Measurements from ENCODE around the gene CISTR.
A peak's percentile ranks its signal among the peaks of the same experiment; 100 is the strongest.
"Not testable (repeated sequence)": the region's sequence is repeated elsewhere in the genome, so short reads cannot be mapped to it uniquely, and the experiment has no call there.

Gene CISTR

DNA sequence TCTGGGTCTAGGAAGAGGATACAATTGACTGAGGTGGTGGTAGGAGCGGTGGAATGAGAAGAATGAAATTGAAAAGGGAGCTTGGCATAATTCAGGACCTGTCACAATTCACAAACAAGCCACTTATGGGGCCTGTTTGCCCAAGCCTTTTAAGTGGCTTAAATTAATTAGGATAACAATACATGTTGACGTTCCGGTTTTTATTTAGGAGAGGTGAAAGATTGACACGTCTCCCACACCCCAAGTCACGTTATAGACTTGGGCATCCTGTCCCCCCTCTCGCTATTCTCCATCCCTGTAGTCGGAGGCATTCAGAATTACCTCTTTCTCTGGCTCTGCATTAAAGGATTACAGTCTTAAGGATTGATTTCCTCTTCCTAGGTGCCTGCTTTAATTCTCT, 23.6 kb downstream of the CISTR start:
- peaks cover 4% of the 10 kb centered on the region; the same call in 1 of the 2 replicates for H3K27me3 ChIP-seq (ENCODE audit: insufficient read depth, low read length)
- peaks cover 9% of the 10 kb centered on the region; the same call in 1 of the 2 replicates for H3K4me1 ChIP-seq (ENCODE audit: insufficient read depth, low read length)
- H3K36me3 ChIP-seq (ENCODE audit: insufficient read depth, low read depth, low read length) = no peaks in the 10 kb centered on the region
- peak overlapping the region; percentile 96 for H3K4me3 ChIP-seq (ENCODE audit: low read length)
- no peaks in the 10 kb centered on the region for H3K9me3 ChIP-seq (ENCODE audit: insufficient read depth, low read depth, low read length)
- peak overlapping the region; percentile 77; the same call in 1 of the 2 replicates for H3K9ac ChIP-seq (ENCODE audit: low read depth, low read length)
- no peak overlapping the region for H3K27ac ChIP-seq (ENCODE audit: low read length)

GRCh38 chr12:53727310-53728041, 24.3 kb downstream of the CISTR start, which contains the start of gene CALCOCO1:
CALCOCO1 (minus strand) TSS chr12:53727452; CDS start chr12:53725242, 2,210 bp downstream.
- no peaks in the 10 kb centered on the region for H3K36me3 ChIP-seq (ENCODE audit: insufficient read depth, low read depth, low read length)
- peak within 1 kb of the TSS; percentile 54 for H3K27ac ChIP-seq (ENCODE audit: low read length)
- no peaks in the 10 kb centered on the region for H3K9me3 ChIP-seq (ENCODE audit: insufficient read depth, low read depth, low read length)

GRCh38 chr12:53726946-53727309, 24.9 kb downstream of the CISTR start:
- Histone ChIP-seq H3K27me3 (ENCODE audit: insufficient read depth, low read length) (no peaks in the 10 kb centered on the region), H3K4me3 (ENCODE audit: low read length) (peak overlapping the region; percentile 96), H3K4me1 (ENCODE audit: insufficient read depth, low read length) (peaks cover 9% of the 10 kb centered on the region; the same call in 1 of the 2 replicates), H3K36me3 (ENCODE audit: insufficient read depth, low read depth, low read length) (no peaks in the 10 kb centered on the region), H3K27ac (ENCODE audit: low read length) (no peak overlapping the region), H3K9me3 (ENCODE audit: insufficient read depth, low read depth, low read length) (no peaks in the 10 kb centered on the region), H3K9ac (ENCODE audit: low read depth, low read length) (peak overlapping the region; percentile 72; the same call in 1 of the 2 replicates)

More at GRCh38 chr12:53727310-53728041, 24.3 kb downstream of the CISTR start, which contains the start of gene CALCOCO1:
- Histone ChIP-seq H3K9ac (ENCODE audit: low read depth, low read length) (peak within 1 kb of the TSS; percentile 77; the same call in 1 of the 2 replicates), H3K4me3 (ENCODE audit: low read length) (peak within 1 kb of the TSS; percentile 96), H3K27me3 (ENCODE audit: insufficient read depth, low read length) (no peaks in the 10 kb centered on the region), H3K4me1 (ENCODE audit: insufficient read depth, low read length) (peaks cover 9% of the 10 kb centered on the region; the same call in 1 of the 2 replicates)

DNA sequence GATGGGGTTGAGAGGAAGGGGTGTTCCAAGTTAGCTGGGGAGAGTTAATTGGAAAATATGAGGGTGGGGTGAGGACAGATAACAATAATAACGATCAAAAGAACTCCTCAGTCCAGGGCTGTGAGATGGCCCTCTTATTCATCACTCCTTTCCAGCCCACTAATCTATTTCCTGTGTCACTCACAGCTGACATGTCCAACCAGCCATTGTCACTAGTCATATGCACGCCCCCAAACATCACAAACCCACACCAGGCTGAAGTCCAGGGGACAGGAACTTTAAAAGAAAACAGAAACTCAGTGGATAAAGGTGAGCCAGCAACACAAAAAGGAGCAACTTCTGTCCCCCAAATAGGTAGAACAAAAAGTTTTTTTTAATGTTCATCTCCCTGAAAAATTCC, 25.4 kb downstream of the CISTR start:
- Histone ChIP-seq H3K27me3 (ENCODE audit: insufficient read depth, low read length) (no peaks in the 10 kb centered on the region), H3K36me3 (ENCODE audit: insufficient read depth, low read depth, low read length) (no peaks in the 10 kb centered on the region), H3K9me3 (ENCODE audit: insufficient read depth, low read depth, low read length) (no peaks in the 10 kb centered on the region), H3K4me3 (ENCODE audit: low read length) (peak overlapping the region; percentile 96), H3K9ac (ENCODE audit: low read depth, low read length) (peak overlapping the region; percentile 72; the same call in 1 of the 2 replicates), H3K27ac (ENCODE audit: low read length) (no peak overlapping the region), H3K4me1 (ENCODE audit: insufficient read depth, low read length) (peaks cover 9% of the 10 kb centered on the region; the same call in 1 of the 2 replicates)

- Histone ChIP-seq H3K36me3 (ENCODE audit: insufficient read depth, low read depth, low read length) (no peaks in the 10 kb centered on the region), H3K9ac (ENCODE audit: low read depth, low read length) (no peak overlapping the region), H3K4me3 (ENCODE audit: low read length) (no peak overlapping the region)
Observed at GRCh38 chr12:53725824-53726223, 26.0 kb downstream of the CISTR start.

DNA sequence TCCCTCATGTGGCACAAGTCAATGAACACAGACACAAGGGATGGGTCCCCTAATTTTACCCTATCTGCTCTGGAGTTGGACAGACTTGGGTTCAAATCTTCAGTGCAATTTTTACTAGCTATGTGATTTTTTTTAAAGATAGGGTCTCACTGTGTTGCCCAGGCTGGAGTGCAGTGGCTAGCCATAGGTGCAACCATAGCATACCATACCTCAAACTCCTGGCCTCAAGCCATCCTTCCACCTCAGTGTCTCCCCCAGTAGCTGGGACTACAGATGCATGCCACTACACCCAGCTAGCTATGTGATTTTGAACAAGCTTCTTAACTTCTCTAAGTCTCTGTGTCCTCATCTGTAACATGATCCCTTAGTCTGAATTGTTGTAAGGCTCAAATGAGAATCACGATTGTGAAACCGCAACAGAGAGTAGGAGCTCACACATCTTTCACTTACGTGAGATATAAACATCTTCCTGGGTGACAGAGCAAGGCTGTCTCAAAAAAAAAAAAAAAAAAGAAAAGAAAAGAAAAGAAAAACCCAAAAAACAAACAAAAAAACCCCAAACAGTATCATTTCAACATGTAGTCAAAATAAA, 29.2 kb downstream of the CISTR start:
- Histone ChIP-seq H3K27me3 (ENCODE audit: insufficient read depth, low read length) (no peaks in the 10 kb centered on the region), H3K4me1 (ENCODE audit: insufficient read depth, low read length) (no peaks in the 10 kb centered on the region), H3K27ac (ENCODE audit: low read length) (no peak overlapping the region), H3K9me3 (ENCODE audit: insufficient read depth, low read depth, low read length) (no peaks in the 10 kb centered on the region), H3K4me3 (ENCODE audit: low read length) (no peak overlapping the region), H3K9ac (ENCODE audit: low read depth, low read length) (no peak overlapping the region), H3K36me3 (ENCODE audit: insufficient read depth, low read depth, low read length) (no peaks in the 10 kb centered on the region)

More at GRCh38 chr12:53725824-53726223, 26.0 kb downstream of the CISTR start:
- peaks cover 9% of the 10 kb centered on the region; the same call in 1 of the 2 replicates for H3K4me1 ChIP-seq (ENCODE audit: insufficient read depth, low read length)
- H3K27ac ChIP-seq (ENCODE audit: low read length) = no peak overlapping the region
- H3K9me3 ChIP-seq (ENCODE audit: insufficient read depth, low read depth, low read length) = no peaks in the 10 kb centered on the region
- H3K27me3 ChIP-seq (ENCODE audit: insufficient read depth, low read length) = no peaks in the 10 kb centered on the region

DNA sequence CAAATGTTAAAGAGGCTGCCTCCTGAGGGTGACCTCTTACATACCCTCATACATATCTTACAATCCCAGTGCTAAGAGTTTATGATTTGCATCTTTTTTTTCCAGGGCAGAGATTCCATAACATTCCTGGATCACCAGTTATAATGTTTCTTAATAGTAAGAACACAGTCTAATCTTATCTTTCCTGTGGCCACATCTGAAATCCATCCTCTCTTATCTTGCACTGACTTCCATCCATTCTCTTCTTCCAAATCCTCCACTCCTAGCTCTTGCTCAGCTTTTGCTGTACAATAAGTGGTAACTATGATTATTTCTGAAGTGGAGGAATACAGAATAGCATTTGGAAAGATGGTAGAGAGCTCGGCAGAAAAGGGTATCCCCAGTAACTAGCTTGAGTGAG, 30.8 kb downstream of the CISTR start:
- H3K4me3 ChIP-seq (ENCODE audit: low read length) = no peak overlapping the region
- no peaks in the 10 kb centered on the region for H3K9me3 ChIP-seq (ENCODE audit: insufficient read depth, low read depth, low read length)
- H3K27ac ChIP-seq (ENCODE audit: low read length) = no peak overlapping the region
- H3K36me3 ChIP-seq (ENCODE audit: insufficient read depth, low read depth, low read length) = no peaks in the 10 kb centered on the region
- no peaks in the 10 kb centered on the region for H3K27me3 ChIP-seq (ENCODE audit: insufficient read depth, low read length)
- no peaks in the 10 kb centered on the region for H3K4me1 ChIP-seq (ENCODE audit: insufficient read depth, low read length)
- H3K9ac ChIP-seq (ENCODE audit: low read depth, low read length) = no peak overlapping the region

DNA sequence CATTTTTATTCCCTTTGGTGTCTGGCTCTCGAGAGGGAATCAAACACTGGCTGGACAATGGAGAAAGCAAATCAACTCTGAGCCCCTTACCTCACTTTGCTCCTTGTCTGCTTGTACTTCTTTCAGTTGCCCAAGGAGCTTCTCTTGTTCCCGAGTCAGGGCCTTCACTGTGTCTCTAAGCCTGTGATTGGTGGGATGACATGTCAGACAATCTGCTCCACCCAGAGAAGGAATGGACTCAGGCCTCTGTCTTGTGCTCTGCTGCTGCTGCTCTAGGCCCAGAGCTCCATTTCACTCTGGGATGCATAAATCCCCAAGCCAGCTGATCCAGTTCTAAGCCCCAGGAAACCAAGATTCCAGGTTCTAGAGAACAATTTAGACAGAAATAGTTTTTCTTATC, 32.1 kb downstream of the CISTR start:
- H3K36me3 ChIP-seq (ENCODE audit: insufficient read depth, low read depth, low read length) = no peaks in the 10 kb centered on the region
- no peak overlapping the region for H3K27ac ChIP-seq (ENCODE audit: low read length)
- no peaks in the 10 kb centered on the region for H3K4me1 ChIP-seq (ENCODE audit: insufficient read depth, low read length)
- H3K4me3 ChIP-seq (ENCODE audit: low read length) = no peak overlapping the region
- no peaks in the 10 kb centered on the region for H3K9me3 ChIP-seq (ENCODE audit: insufficient read depth, low read depth, low read length)
- H3K27me3 ChIP-seq (ENCODE audit: insufficient read depth, low read length) = no peaks in the 10 kb centered on the region
- no peak overlapping the region for H3K9ac ChIP-seq (ENCODE audit: low read depth, low read length)

GRCh38 chr12:53718567-53718966, 33.2 kb downstream of the CISTR start:
- not testable (repeated sequence) for H3K36me3 ChIP-seq (ENCODE audit: insufficient read depth, low read depth, low read length); H3K27ac ChIP-seq (ENCODE audit: low read length)

GRCh38 chr12:53717319-53717718, 34.5 kb downstream of the CISTR start:
- H3K27ac ChIP-seq (ENCODE audit: low read length) = no peak overlapping the region
- H3K36me3 ChIP-seq (ENCODE audit: insufficient read depth, low read depth, low read length) = no peaks in the 10 kb centered on the region; the same call in 1 of the 2 replicates
- no peaks in the 10 kb centered on the region for H3K4me1 ChIP-seq (ENCODE audit: insufficient read depth, low read length)
- H3K4me3 ChIP-seq (ENCODE audit: low read length) = no peak overlapping the region
- H3K9me3 ChIP-seq (ENCODE audit: insufficient read depth, low read depth, low read length) = no peaks in the 10 kb centered on the region
- H3K9ac ChIP-seq (ENCODE audit: low read depth, low read length) = no peak overlapping the region
- H3K27me3 ChIP-seq (ENCODE audit: insufficient read depth, low read length) = no peaks in the 10 kb centered on the region

More at GRCh38 chr12:53718567-53718966, 33.2 kb downstream of the CISTR start:
- H3K9ac ChIP-seq (ENCODE audit: low read depth, low read length); H3K4me1 ChIP-seq (ENCODE audit: insufficient read depth, low read length); H3K9me3 ChIP-seq (ENCODE audit: insufficient read depth, low read depth, low read length); H3K4me3 ChIP-seq (ENCODE audit: low read length); H3K27me3 ChIP-seq (ENCODE audit: insufficient read depth, low read length): not testable (repeated sequence)

DNA sequence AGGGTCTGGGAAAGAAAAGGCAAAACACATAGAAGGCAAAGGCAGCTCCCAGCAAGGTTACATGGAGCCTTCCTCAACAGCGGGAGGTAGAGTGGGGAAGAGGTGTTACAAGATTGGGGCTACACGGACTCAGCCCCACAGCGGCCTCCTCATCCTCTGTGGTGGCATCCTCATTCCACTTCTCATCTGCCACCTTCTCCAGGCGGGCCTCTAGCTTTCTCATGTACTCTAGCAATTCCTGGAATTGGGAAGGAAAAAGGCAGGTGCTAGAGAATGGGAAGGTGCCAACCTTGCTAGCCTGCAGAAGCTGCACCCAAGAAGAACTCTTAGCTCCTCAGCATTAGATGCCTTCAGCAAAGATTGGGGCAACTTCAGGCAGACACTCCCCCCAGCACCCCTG, 37.8 kb downstream of the CISTR start:
- Histone ChIP-seq H3K27me3 (ENCODE audit: insufficient read depth, low read length) (peaks cover 18% of the 10 kb centered on the region), H3K27ac (ENCODE audit: low read length) (no peak overlapping the region), H3K9ac (ENCODE audit: low read depth, low read length) (no peak overlapping the region), H3K4me3 (ENCODE audit: low read length) (no peak overlapping the region), H3K9me3 (ENCODE audit: insufficient read depth, low read depth, low read length) (no peaks in the 10 kb centered on the region), H3K36me3 (ENCODE audit: insufficient read depth, low read depth, low read length) (no peaks in the 10 kb centered on the region; the same call in 1 of the 2 replicates), H3K4me1 (ENCODE audit: insufficient read depth, low read length) (no peaks in the 10 kb centered on the region)

DNA sequence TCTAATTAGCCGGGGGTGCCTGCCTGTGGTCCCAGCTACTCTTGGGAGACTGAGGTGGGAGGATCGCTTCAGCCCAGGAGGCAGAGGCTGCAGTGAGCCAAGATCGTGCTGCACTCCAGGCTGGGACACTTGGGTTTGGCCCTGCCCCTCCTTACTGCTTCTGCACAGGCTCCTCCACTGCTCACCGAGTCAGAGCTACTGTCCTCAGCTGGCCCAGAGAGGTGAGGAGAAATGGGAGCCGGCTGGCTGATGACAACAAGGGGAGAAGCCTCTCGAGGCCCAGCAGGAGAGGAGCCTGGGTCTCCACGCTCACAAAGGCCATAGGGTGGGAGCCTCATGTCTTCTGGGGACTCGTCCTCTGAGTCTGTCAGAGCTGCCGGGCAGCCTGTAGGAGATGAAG, 38.3 kb downstream of the CISTR start:
- Histone ChIP-seq H3K9me3 (ENCODE audit: insufficient read depth, low read depth, low read length) (no peaks in the 10 kb centered on the region), H3K9ac (ENCODE audit: low read depth, low read length) (no peak overlapping the region), H3K4me1 (ENCODE audit: insufficient read depth, low read length) (no peaks in the 10 kb centered on the region), H3K36me3 (ENCODE audit: insufficient read depth, low read depth, low read length) (no peaks in the 10 kb centered on the region; the same call in 1 of the 2 replicates), H3K27me3 (ENCODE audit: insufficient read depth, low read length) (peaks cover 23% of the 10 kb centered on the region), H3K27ac (ENCODE audit: low read length) (no peak overlapping the region), H3K4me3 (ENCODE audit: low read length) (no peak overlapping the region)
